A673 (cell line): ENCODE data around the gene HMCN1. TPM values are rescaled to one million over a fixed set of nuclear protein-coding genes. Genes with fewer than 3 reads are reported as not detected.

ENCODE experiments used
- BruUV-seq: library from RNA; stranded (reverse); fragments of 400-500 nt; replicated peaks from 2 replicates; lab custom pipeline; 2021; lab: Mats Ljungman, UMichigan
- CTCF ChIA-PET: fragments of 300-600 bp; sonication (Branson Sonifier 250); formaldehyde crosslinking; loops from one replicate; lab custom pipeline; 2022; ENCODE audit warnings: antibody characterized with exemption; lab: Charles Lee
- POLR2A ChIA-PET: fragments of 300-600 bp; sonication (Branson Sonifier 250); formaldehyde crosslinking; loops from one replicate; lab custom pipeline; 2022; ENCODE audit warnings: antibody characterized with exemption; ENCODE audit not compliant: low non-redundant PET; lab: Charles Lee
- DNase-seq: peaks from one replicate; pipeline ENCODE4 v3.0.0-alpha.2; 2015; ENCODE audit warnings: low spot score
- H3K27ac ChIP-seq: fragments of 200-600 bp; sonication (generic); 2 replicates; pipeline ENCODE4 v1.5.1; 2016; ENCODE audit warnings: mixed run types, low read depth, mild to moderate bottlenecking, mixed read lengths, antibody characterized with exemption, low read length; ENCODE audit not compliant: poor library complexity, severe bottlenecking
- H3K27me3 ChIP-seq: fragments of 200-600 bp; sonication (generic); replicated peaks from 2 replicates; pipeline ENCODE4 v1.6.1; 2017; ENCODE audit warnings: mixed run types, low read depth, mild to moderate bottlenecking, mixed read lengths, antibody characterized with exemption, low read length; ENCODE audit not compliant: insufficient read depth, poor library complexity
- H3K36me3 ChIP-seq: fragments of 200-600 bp; sonication (generic); 2 replicates; pipeline ENCODE4 v1.6.1; 2016; ENCODE audit warnings: mixed run types, mild to moderate bottlenecking, mixed read lengths, antibody characterized with exemption, low read length; ENCODE audit not compliant: insufficient read depth, poor library complexity, severe bottlenecking
- H3K4me1 ChIP-seq: fragments of 200-600 bp; sonication (generic); 2 replicates; pipeline ENCODE4 v1.6.1; 2017; ENCODE audit warnings: mixed run types, mild to moderate bottlenecking, mixed read lengths, antibody characterized with exemption, low read length; ENCODE audit not compliant: insufficient read depth, poor library complexity, severe bottlenecking
- H3K4me3 ChIP-seq: fragments of 200-600 bp; sonication (generic); 2 replicates; pipeline ENCODE4 v1.5.1; 2016; ENCODE audit warnings: low read depth, mixed run types, mild to moderate bottlenecking, mixed read lengths, low read length; ENCODE audit not compliant: poor library complexity, severe bottlenecking
- H3K9me3 ChIP-seq: fragments of 200-600 bp; sonication (generic); 2 replicates; pipeline ENCODE4 v1.6.1; 2016; ENCODE audit warnings: mixed run types, low read depth, mild to moderate bottlenecking, mixed read lengths, antibody characterized with exemption, low read length; ENCODE audit not compliant: poor library complexity, severe bottlenecking
- CTCF ChIP-seq: fragments of 300-800, 200-600 bp; sonication (generic); conservative IDR thresholded peaks from 2 replicates; pipeline ENCODE4 v1.5.1; 2017; ENCODE audit warnings: low read depth, mild to moderate bottlenecking, antibody characterized with exemption, low read length, moderate library complexity, mixed read lengths
- EZH2 ChIP-seq: fragments of 200-600 bp; sonication (generic); IDR thresholded peaks from 2 replicates; pipeline ENCODE4 v1.6.1; 2017; ENCODE audit warnings: borderline replicate concordance, low read depth, mild to moderate bottlenecking, mixed read lengths, antibody characterized with exemption, low read length; ENCODE audit not compliant: poor library complexity, severe bottlenecking
- intact Hi-C: fragments of 100-400 bp; cut with micrococcal nuclease; formaldehyde crosslinking; loops from one replicate; pipeline ENCODE4 v1.10.0; 2022; ENCODE audit not compliant: unreplicated experiment
- total RNA-seq: library from RNA; stranded (reverse); gene quantifications from 2 replicates; pipeline ENCODE4 v1.2.3, GENCODE V29; 2021

Gene HMCN1
- total RNA-seq, 1 experiment from 2014 or later, result 134 TPM

- peaks cover 66% of the 10 kb centered on the region for H3K36me3 ChIP-seq
- no peak for TF ChIP-seq EZH2
- no peak for TF ChIP-seq CTCF
- H3K27me3 ChIP-seq, result no peaks in the 10 kb centered on the region
- peak overlapping the region; percentile 1 for H3K27ac ChIP-seq
- peaks cover 29% of the 10 kb centered on the region for H3K4me1 ChIP-seq
- H3K9me3 ChIP-seq, result peaks cover 4% of the 10 kb centered on the region
- DNase-seq, result peak; percentile 65
- intact Hi-C loops, result no loop called here
- ChIA-PET CTCF (no interaction called here), POLR2A (no interaction called here)
- no TSS peak for BruUV-seq
- no peak overlapping the region for H3K4me3 ChIP-seq
These were observed 7.4 kb downstream of the HMCN1 start for GRCh38 chr1:185741551-185741950.

- H3K27ac ChIP-seq, result no peak overlapping the region
- intact Hi-C loops, result no loop called here
- BruUV-seq, result no TSS peak
- ChIA-PET CTCF (no interaction called here), POLR2A (interaction anchor here (0.7 kb wide), 1 partner anchor 9 kb away, joined by 3 read pairs; no protein-coding TSS in a partner anchor)
- no peaks in the 10 kb centered on the region for H3K27me3 ChIP-seq
- peaks cover 60% of the 10 kb centered on the region for H3K36me3 ChIP-seq
- no peak for DNase-seq
- H3K4me1 ChIP-seq, result peaks cover 28% of the 10 kb centered on the region
- H3K9me3 ChIP-seq, result peaks cover 4% of the 10 kb centered on the region
- no peak overlapping the region for H3K4me3 ChIP-seq
- TF ChIP-seq EZH2, result no peak
- no peak for TF ChIP-seq CTCF
These were observed 8.2 kb downstream of the HMCN1 start for GRCh38 chr1:185742403-185742802.

GRCh38 chr1:185745165-185745564 lies 11.0 kb downstream of the HMCN1 start:
- Histone ChIP-seq H3K4me3 (no peak overlapping the region), H3K4me1 (peaks cover 32% of the 10 kb centered on the region), H3K27ac (peak overlapping the region; percentile 20), H3K36me3 (peaks cover 52% of the 10 kb centered on the region), H3K27me3 (no peaks in the 10 kb centered on the region), H3K9me3 (peaks cover 4% of the 10 kb centered on the region)
- TF ChIP-seq EZH2 (no peak), CTCF (no peak)
- POLR2A ChIA-PET, result interaction anchor here (0.7 kb wide), 1 partner anchor 253 kb away, joined by 3 read pairs; no protein-coding TSS in a partner anchor
- DNase-seq, result no peak
- no TSS peak for BruUV-seq
- intact Hi-C loops, result no loop called here
- CTCF ChIA-PET, result no interaction called here
